Panc1 (cell line): ENCODE results near the gene NFU1. TPM values are rescaled to one million over a fixed set of nuclear protein-coding genes. Genes with fewer than 3 reads are reported as not detected.

Source experiments
- ATAC-seq: fragments of 200-7000 bp; cut with Tn5 transposase; 2 replicates; pipeline ENCODE4 v1.9.1; 2020; ENCODE audit warnings: mild to moderate bottlenecking, moderate library complexity
- BruUV-seq: library from RNA; stranded (reverse); fragments of 400-500 nt; replicated peaks from 2 replicates; lab custom pipeline; 2021; lab: Mats Ljungman, UMichigan
- CTCF ChIA-PET: fragments of 300-600 bp; sonication (Branson Sonifier 250); formaldehyde crosslinking; loops from one replicate; lab custom pipeline; 2022; ENCODE audit warnings: antibody characterized with exemption; lab: Charles Lee
- POLR2A ChIA-PET: fragments of 300-600 bp; sonication (Branson Sonifier 250); formaldehyde crosslinking; loops from one replicate; lab custom pipeline; 2022; ENCODE audit warnings: antibody characterized with exemption; lab: Charles Lee
- DNase-seq: peaks from one replicate; pipeline ENCODE4 v3.0.0-alpha.2; 2010; ENCODE audit warnings: low read depth, low spot score
- H3K27ac ChIP-seq: 2 replicates; pipeline ENCODE4 v1.5.1; 2011; ENCODE audit warnings: mild to moderate bottlenecking, low read length, inconsistent platforms
- H3K27me3 ChIP-seq: fragments of 200-500 bp; sonication (Bioruptor generic); 2 replicates; pipeline ENCODE4 v1.6.0; 2014; ENCODE audit warnings: low read length, inconsistent platforms; ENCODE audit not compliant: control insufficient read depth, insufficient read depth
- H3K36me3 ChIP-seq: fragments of 200-500 bp; sonication (Bioruptor generic); 2 replicates; pipeline ENCODE4 v1.5.1; 2014; ENCODE audit warnings: inconsistent platforms, mild to moderate bottlenecking, low read length, moderate library complexity; ENCODE audit not compliant: control insufficient read depth, insufficient read depth
- H3K4me1 ChIP-seq: 2 replicates; pipeline ENCODE4 v1.5.1; 2011; ENCODE audit warnings: inconsistent platforms, mild to moderate bottlenecking, low read length, moderate library complexity; ENCODE audit not compliant: control insufficient read depth, insufficient read depth
- H3K4me3 ChIP-seq, 2 experiments: 2 replicates each; pipeline ENCODE4 v1.5.1; 2011 to 2012; ENCODE audit warnings: low read depth in 2 of 2, low read length in 2 of 2, mild to moderate bottlenecking in 2 of 2, inconsistent platforms in 1 of 2, moderate library complexity in 1 of 2
- H3K9me3 ChIP-seq: fragments of 200-500 bp; sonication (Bioruptor generic); 2 replicates; pipeline ENCODE4 v1.5.1; 2014; ENCODE audit warnings: low read depth, mild to moderate bottlenecking, inconsistent platforms, low read length, moderate library complexity; ENCODE audit not compliant: control insufficient read depth, insufficient read depth
- POLR2AphosphoS5 ChIP-seq: IDR thresholded peaks from 2 replicates; pipeline ENCODE4 v1.6.1; 2012; ENCODE audit warnings: mild to moderate bottlenecking, low read depth, low read length, moderate library complexity
- SIN3A ChIP-seq: IDR thresholded peaks from 2 replicates; pipeline ENCODE4 v1.6.1; 2012; ENCODE audit warnings: low read depth, mild to moderate bottlenecking, low read length, moderate library complexity, borderline replicate concordance; ENCODE audit not compliant: insufficient read depth
- TCF7L2 ChIP-seq: IDR thresholded peaks from 2 replicates; pipeline ENCODE4 v1.6.1; 2011; ENCODE audit warnings: mild to moderate bottlenecking, low read depth, low read length, inconsistent platforms
- in situ Hi-C: cut with HindIII; loops from 2 replicates; pipeline ENCODE4 v1.10.0; 2016; ENCODE audit warnings: low sequenced_read_pairs, low pct_unique_long_range_greater_than_20kb
- intact Hi-C: fragments of 100-400 bp; cut with micrococcal nuclease; formaldehyde crosslinking; loops from one replicate; pipeline ENCODE4 v1.10.0; 2022; ENCODE audit not compliant: unreplicated experiment
- total RNA-seq: library from RNA; stranded (reverse); gene quantifications from one replicate; pipeline ENCODE4 v1.2.1, GENCODE V29; 2021; ENCODE audit not compliant: unreplicated experiment
- TF ChIP-seq, protein P1 (sequence below), 2 experiments: IDR thresholded peaks; 2 replicates each; pipeline ENCODE4 v1.6.1; 2011 to 2012; ENCODE audit warnings: low read depth in 2 of 2, control low read depth in 1 of 2, low read length in 1 of 2, mild to moderate bottlenecking in 1 of 2, moderate library complexity in 1 of 2; ENCODE audit not compliant: insufficient read depth in 1 of 2
- TF ChIP-seq, protein P2 (sequence below): fragments of 450-650 bp; IDR thresholded peaks from 2 replicates; pipeline ENCODE4 v1.5.1; 2017; ENCODE audit warnings: mild to moderate bottlenecking

NFU1 gene
- total RNA-seq, 1 experiment from 2014 or later = 42.9 TPM

DNA sequence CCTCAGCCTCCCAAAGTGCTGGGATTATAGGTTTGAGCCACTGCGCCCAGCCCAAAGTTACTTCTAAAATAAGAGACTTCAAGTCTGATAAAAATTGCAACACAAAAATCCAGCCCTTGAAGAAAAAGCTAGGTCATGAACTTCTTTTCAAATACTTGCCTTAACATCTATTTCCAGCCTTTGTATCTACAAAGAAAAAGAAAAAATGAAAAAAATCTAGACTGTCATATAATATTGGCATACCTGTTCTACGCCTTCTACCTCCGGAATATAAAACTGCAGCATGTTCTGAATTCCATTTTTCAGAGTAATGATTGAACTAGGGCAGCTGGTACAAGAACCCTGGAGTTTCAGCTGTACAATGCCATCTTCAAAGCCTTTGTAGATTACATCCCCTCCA is 37.1 kb downstream of the NFU1 start:
- Histone ChIP-seq H3K4me1 (no peaks in the 10 kb centered on the region), H3K27ac (no peak overlapping the region), H3K9me3 (no peaks in the 10 kb centered on the region), H3K36me3 (peaks cover 2% of the 10 kb centered on the region), H3K27me3 (no peaks in the 10 kb centered on the region), H3K4me3 (no peak overlapping the region)
- BruUV-seq = no TSS peak
- ChIA-PET POLR2A (no interaction called here), CTCF (interaction anchor here (0.7 kb wide), 1 partner anchor 14 kb away, joined by 5 read pairs; no protein-coding TSS in a partner anchor)
- intact Hi-C loops = no loop called here
- no peak for DNase-seq
- in situ Hi-C loops = no loop called here
- TF ChIP-seq SIN3A = no peak
- TF ChIP-seq, protein P1, sequence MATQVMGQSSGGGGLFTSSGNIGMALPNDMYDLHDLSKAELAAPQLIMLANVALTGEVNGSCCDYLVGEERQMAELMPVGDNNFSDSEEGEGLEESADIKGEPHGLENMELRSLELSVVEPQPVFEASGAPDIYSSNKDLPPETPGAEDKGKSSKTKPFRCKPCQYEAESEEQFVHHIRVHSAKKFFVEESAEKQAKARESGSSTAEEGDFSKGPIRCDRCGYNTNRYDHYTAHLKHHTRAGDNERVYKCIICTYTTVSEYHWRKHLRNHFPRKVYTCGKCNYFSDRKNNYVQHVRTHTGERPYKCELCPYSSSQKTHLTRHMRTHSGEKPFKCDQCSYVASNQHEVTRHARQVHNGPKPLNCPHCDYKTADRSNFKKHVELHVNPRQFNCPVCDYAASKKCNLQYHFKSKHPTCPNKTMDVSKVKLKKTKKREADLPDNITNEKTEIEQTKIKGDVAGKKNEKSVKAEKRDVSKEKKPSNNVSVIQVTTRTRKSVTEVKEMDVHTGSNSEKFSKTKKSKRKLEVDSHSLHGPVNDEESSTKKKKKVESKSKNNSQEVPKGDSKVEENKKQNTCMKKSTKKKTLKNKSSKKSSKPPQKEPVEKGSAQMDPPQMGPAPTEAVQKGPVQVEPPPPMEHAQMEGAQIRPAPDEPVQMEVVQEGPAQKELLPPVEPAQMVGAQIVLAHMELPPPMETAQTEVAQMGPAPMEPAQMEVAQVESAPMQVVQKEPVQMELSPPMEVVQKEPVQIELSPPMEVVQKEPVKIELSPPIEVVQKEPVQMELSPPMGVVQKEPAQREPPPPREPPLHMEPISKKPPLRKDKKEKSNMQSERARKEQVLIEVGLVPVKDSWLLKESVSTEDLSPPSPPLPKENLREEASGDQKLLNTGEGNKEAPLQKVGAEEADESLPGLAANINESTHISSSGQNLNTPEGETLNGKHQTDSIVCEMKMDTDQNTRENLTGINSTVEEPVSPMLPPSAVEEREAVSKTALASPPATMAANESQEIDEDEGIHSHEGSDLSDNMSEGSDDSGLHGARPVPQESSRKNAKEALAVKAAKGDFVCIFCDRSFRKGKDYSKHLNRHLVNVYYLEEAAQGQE (IDR thresholded peaks at IDR 0.05; ENCODE audit: insufficient read depth in 1 of 2, low read depth in 2 of 2, low read length in 1 of 2) = no peak
- no peak for TF ChIP-seq POLR2AphosphoS5
- ATAC-seq = no peak

DNA sequence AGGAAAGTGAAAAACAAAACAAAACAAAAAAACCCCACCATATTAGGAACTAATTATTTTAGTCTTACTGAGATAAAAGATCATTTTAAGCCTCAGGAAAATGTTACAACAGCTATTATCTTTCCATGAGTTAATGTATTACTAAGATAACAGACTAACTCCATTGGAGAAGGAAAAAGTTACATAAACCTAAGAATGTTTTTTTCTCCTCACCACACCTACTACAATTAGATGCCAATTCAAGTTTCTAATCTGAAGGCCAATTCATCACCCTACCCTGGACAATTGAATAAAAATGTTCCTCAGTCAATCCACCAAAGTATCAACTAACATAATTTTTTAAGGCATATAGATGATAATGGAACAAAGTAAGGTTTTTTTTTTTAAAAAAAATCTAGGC is 40.0 kb downstream of the NFU1 start:
- POLR2A ChIA-PET = no interaction called here
- no peak overlapping the region for H3K27ac ChIP-seq
- no peaks in the 10 kb centered on the region for H3K27me3 ChIP-seq
- in situ Hi-C loops = no loop called here
- no peak overlapping the region for H3K4me3 ChIP-seq
- DNase-seq = no peak
- H3K36me3 ChIP-seq = peaks cover 2% of the 10 kb centered on the region
- TF ChIP-seq TCF7L2 = no peak
- TF ChIP-seq, protein P1 (IDR thresholded peaks at IDR 0.05; ENCODE audit: insufficient read depth in 1 of 2, low read depth in 2 of 2, low read length in 1 of 2) = no peak
- intact Hi-C loops = no loop called here
- ATAC-seq = no peak
- no peaks in the 10 kb centered on the region for H3K9me3 ChIP-seq
- CTCF ChIA-PET = no interaction called here
- no peaks in the 10 kb centered on the region for H3K4me1 ChIP-seq
- BruUV-seq = no TSS peak

DNA sequence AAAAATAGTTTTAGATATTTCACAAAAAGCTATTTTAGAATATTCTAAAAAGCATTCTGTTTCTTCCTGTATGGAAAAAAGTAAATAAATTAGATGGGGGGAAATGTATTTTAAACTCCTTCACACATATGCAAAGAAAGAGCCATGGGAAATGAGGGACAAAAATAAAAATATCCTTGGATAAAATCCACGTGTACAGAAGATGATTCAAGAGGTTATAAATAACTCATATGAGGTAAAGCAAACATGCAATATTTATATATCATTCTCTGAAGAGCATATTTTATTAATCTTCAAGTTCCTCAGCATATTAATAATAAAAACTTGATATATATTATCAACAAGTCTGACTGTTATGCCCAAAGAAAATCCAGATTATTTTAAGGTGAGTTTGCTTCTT is 41.4 kb downstream of the NFU1 start:
- Histone ChIP-seq H3K27me3 (no peaks in the 10 kb centered on the region), H3K27ac (no peak overlapping the region), H3K9me3 (no peaks in the 10 kb centered on the region), H3K4me1 (no peaks in the 10 kb centered on the region), H3K4me3 (no peak overlapping the region), H3K36me3 (peaks cover 2% of the 10 kb centered on the region)
- no TSS peak for BruUV-seq
- DNase-seq (no peak), ATAC-seq (no peak)
- ChIA-PET POLR2A (no interaction called here), CTCF (no interaction called here)
- intact Hi-C loops = no loop called here
- in situ Hi-C loops = no loop called here
- TF ChIP-seq, protein P1 (IDR thresholded peaks at IDR 0.05; ENCODE audit: insufficient read depth in 1 of 2, low read depth in 2 of 2, low read length in 1 of 2) = no peak
- TF ChIP-seq, protein P2, sequence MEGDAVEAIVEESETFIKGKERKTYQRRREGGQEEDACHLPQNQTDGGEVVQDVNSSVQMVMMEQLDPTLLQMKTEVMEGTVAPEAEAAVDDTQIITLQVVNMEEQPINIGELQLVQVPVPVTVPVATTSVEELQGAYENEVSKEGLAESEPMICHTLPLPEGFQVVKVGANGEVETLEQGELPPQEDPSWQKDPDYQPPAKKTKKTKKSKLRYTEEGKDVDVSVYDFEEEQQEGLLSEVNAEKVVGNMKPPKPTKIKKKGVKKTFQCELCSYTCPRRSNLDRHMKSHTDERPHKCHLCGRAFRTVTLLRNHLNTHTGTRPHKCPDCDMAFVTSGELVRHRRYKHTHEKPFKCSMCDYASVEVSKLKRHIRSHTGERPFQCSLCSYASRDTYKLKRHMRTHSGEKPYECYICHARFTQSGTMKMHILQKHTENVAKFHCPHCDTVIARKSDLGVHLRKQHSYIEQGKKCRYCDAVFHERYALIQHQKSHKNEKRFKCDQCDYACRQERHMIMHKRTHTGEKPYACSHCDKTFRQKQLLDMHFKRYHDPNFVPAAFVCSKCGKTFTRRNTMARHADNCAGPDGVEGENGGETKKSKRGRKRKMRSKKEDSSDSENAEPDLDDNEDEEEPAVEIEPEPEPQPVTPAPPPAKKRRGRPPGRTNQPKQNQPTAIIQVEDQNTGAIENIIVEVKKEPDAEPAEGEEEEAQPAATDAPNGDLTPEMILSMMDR = no peak
- TF ChIP-seq POLR2AphosphoS5 (no peak), SIN3A (no peak), TCF7L2 (no peak)
